Activated B cell treated with CpG ODN at 0.5 μM for 24 hours (primary cell): ENCODE measurements around the gene CYTL1. TPM values are rescaled to one million over a fixed set of nuclear protein-coding genes. Genes with fewer than 3 reads are reported as not detected.

ENCODE experiments used
- ATAC-seq: fragments of 200-7000 bp; cut with Tn5 transposase; one replicate; pipeline ENCODE4 v1.10.0; 2021; ENCODE audit warnings: low read depth, mild to moderate bottlenecking, moderate library complexity
- CTCF ChIA-PET: fragments of 350-600 bp; sonication (Branson Sonifier 250); formaldehyde crosslinking; loops from one replicate; lab custom pipeline; 2021; ENCODE audit warnings: antibody characterized with exemption; lab: Charles Lee
- POLR2A ChIA-PET: fragments of 350-600 bp; sonication (Branson Sonifier 250); formaldehyde crosslinking; loops from one replicate; lab custom pipeline; 2021; ENCODE audit warnings: antibody characterized with exemption; lab: Charles Lee
- DNase-seq: peaks from one replicate; pipeline ENCODE4 v3.0.0; 2022
- H3K27ac Mint-ChIP-seq: one replicate; pipeline ENCODE4 v1.8.0; 2020; ENCODE audit warnings: mixed read lengths
- H3K27me3 Mint-ChIP-seq: one replicate; pipeline ENCODE4 v1.8.0; 2021; ENCODE audit warnings: mixed read lengths
- H3K36me3 Mint-ChIP-seq: one replicate; pipeline ENCODE4 v1.8.0; 2021; ENCODE audit warnings: low read depth, mixed read lengths
- H3K4me1 Mint-ChIP-seq: one replicate; pipeline ENCODE4 v1.8.0; 2021; ENCODE audit warnings: mixed read lengths
- H3K4me3 Mint-ChIP-seq: one replicate; pipeline ENCODE4 v1.8.0; 2020; ENCODE audit warnings: mild to moderate bottlenecking, mixed read lengths
- H3K9me3 Mint-ChIP-seq: one replicate; pipeline ENCODE4 v1.8.0; 2020; ENCODE audit warnings: mixed read lengths
- intact Hi-C: fragments of 100-400 bp; cut with micrococcal nuclease; formaldehyde crosslinking; loops from one replicate; pipeline ENCODE4 v1.15.1; 2024
- total RNA-seq: library from RNA; stranded (reverse); gene quantifications from 2 replicates; pipeline ENCODE4 v1.2.3, GENCODE V29; 2022
- TF ChIP-seq, protein P1 (sequence below): fragments of 200-600 bp; IDR thresholded peaks from one replicate; pipeline ENCODE4 v1.8.0; 2022; ENCODE audit warnings: antibody characterized with exemption, mild to moderate bottlenecking

The CYTL1 gene
- total RNA-seq, 1 donor from 2014 or later, result not detected

DNA sequence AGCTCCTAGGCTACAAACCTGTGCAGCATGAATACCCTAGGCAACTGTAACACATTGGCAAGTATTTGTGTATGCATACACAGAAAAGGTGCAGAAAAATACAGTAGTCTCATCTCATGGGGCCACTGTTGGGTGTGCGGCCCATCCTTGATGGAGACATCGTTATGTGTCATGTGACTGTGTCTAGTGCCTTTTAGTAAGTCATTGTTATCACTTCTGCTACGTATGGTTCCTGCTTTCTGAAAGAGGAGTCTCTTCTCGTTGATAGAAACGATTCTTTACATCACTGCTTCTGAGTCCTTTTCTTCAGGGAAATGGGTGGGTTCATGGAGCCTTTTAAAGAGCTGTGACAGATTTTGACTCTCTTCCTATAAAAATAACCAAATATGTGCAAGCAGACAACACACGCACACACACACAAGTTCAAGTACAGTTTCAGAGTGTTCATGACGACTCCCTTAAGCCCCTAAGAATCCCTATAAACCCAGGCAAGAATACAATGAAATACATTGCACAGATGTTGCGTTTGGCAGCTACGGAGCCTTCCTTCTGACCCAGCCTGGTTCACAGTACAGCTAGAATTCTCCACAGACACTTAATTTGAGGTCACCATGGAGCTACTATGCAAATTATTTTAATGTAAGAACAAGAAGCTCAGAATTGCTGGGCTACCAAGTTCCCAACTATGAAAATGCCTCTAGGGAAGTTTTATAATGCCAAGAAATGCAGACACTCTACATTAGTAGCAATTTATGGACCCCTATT lies 21.8 kb upstream of the CYTL1 start:
- Mint-ChIP-seq H3K27ac (no peak overlapping the region), H3K4me1 (peaks cover 19% of the 10 kb centered on the region), H3K9me3 (peaks cover 1% of the 10 kb centered on the region), H3K4me3 (no peak overlapping the region), H3K36me3 (no peaks in the 10 kb centered on the region), H3K27me3 (peaks cover 19% of the 10 kb centered on the region)
- intact Hi-C loops, result no loop called here
- TF ChIP-seq, protein P1, sequence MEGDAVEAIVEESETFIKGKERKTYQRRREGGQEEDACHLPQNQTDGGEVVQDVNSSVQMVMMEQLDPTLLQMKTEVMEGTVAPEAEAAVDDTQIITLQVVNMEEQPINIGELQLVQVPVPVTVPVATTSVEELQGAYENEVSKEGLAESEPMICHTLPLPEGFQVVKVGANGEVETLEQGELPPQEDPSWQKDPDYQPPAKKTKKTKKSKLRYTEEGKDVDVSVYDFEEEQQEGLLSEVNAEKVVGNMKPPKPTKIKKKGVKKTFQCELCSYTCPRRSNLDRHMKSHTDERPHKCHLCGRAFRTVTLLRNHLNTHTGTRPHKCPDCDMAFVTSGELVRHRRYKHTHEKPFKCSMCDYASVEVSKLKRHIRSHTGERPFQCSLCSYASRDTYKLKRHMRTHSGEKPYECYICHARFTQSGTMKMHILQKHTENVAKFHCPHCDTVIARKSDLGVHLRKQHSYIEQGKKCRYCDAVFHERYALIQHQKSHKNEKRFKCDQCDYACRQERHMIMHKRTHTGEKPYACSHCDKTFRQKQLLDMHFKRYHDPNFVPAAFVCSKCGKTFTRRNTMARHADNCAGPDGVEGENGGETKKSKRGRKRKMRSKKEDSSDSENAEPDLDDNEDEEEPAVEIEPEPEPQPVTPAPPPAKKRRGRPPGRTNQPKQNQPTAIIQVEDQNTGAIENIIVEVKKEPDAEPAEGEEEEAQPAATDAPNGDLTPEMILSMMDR, result no peak
- ATAC-seq, result no peak
- CTCF ChIA-PET, result no interaction called here
- POLR2A ChIA-PET, result no interaction called here
- DNase-seq, result no peak

DNA sequence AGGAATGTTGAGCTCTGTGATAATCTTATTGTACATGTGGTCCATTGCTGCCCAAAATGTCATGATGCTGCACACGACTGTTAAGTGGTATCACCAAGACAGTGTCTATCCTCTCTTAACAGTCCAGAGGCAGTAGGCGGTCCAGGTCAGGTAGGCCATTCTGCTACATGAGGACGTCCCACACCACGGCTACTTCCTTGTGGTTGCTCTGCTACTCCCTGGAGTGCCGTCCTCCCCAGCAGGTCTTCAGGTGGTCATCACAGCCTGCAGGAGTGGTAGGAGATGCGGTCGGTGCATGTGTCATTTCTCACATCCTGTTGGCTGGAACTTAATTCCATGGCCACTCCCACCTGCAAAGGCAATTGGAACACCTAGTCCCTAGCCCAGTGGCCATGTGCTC lies 20.5 kb upstream of the CYTL1 start:
- intact Hi-C loops, result no loop called here
- Mint-ChIP-seq H3K4me1 (peaks cover 9% of the 10 kb centered on the region), H3K4me3 (no peak overlapping the region), H3K9me3 (no peaks in the 10 kb centered on the region), H3K36me3 (no peaks in the 10 kb centered on the region), H3K27me3 (peaks cover 11% of the 10 kb centered on the region), H3K27ac (no peak overlapping the region)
- no peak for ATAC-seq
- POLR2A ChIA-PET, result no interaction called here
- TF ChIP-seq, protein P1, result no peak
- CTCF ChIA-PET, result no interaction called here
- no peak for DNase-seq

DNA sequence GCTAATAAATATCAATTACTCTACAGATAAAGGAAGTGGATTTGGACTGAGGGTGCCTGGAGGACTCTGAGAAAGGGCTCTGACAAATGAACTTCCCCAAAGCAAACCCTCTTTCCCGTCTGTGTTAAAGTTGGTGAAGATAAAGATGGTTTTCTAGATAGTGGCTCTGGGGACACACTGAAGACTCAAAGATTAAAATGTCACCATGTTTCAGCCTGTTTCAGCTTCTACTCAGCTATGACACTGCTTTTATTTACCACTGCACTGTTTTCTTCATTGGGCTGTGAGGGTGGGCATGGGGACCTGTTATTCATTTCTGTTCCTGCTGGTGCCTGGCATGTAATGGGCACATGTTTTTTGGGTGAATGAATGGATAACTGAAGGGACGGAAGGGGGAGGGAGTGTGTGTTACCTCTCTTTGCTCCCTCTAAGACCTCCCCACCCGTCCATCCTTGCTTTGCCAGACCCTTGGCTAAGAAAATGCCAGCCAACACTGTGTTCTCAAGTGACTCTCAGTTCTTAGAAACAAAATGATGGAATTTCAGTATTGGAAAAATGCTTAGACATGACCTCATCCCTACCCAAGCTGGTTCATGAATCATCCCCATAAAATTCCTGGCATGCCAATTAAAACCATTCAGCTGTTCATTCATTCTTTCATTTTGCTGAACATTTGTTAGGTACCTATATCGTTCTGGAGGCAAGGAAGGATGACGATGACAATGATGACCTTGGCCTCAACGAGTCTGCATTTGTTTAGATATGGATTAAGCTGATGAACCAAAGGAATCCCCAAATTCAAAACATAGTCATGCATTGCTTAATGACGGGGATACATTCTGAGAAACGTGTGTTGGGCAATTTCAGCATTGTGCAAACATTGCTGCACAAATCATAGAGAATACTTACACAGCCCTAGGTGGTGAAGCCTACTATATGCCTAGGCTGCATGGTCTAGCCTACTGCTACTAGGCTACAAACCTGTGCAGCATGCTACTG lies 18.6 kb upstream of the CYTL1 start:
- H3K27ac Mint-ChIP-seq, result no peak overlapping the region
- no peaks in the 10 kb centered on the region for H3K36me3 Mint-ChIP-seq
- no peak overlapping the region for H3K4me3 Mint-ChIP-seq
- no peaks in the 10 kb centered on the region for H3K9me3 Mint-ChIP-seq
- peaks cover 13% of the 10 kb centered on the region for H3K4me1 Mint-ChIP-seq
- TF ChIP-seq, protein P1, result no peak
- no peak for ATAC-seq
- intact Hi-C loops, result no loop called here
- H3K27me3 Mint-ChIP-seq, result peaks cover 14% of the 10 kb centered on the region
- DNase-seq, result no peak
- POLR2A ChIA-PET, result no interaction called here
- CTCF ChIA-PET, result no interaction called here

DNA sequence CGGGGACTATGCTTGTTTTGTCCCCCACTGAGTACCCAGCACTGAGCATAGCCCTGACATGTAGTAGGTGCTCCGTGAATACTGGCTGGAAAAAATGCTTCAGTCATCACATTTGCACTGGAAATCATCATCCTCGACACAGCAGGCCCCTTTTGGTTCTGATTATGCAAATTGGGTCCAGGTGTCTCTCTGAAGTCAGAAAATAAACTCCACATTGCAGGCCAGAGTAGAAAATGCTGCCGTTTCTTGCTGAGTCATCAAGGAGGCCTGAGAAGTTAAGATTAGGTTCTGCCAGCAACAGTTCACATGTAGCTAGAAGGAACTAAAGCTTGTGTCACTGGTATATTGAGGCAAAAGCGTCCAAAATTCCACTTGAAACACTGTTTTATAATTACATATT lies 17.0 kb upstream of the CYTL1 start:
- Mint-ChIP-seq H3K4me3 (no peak overlapping the region), H3K4me1 (peaks cover 13% of the 10 kb centered on the region), H3K36me3 (no peaks in the 10 kb centered on the region), H3K9me3 (no peaks in the 10 kb centered on the region), H3K27ac (no peak overlapping the region), H3K27me3 (peaks cover 9% of the 10 kb centered on the region)
- POLR2A ChIA-PET, result no interaction called here
- CTCF ChIA-PET, result no interaction called here
- TF ChIP-seq, protein P1, result no peak
- DNase-seq (no peak), ATAC-seq (no peak)
- intact Hi-C loops, result no loop called here

DNA sequence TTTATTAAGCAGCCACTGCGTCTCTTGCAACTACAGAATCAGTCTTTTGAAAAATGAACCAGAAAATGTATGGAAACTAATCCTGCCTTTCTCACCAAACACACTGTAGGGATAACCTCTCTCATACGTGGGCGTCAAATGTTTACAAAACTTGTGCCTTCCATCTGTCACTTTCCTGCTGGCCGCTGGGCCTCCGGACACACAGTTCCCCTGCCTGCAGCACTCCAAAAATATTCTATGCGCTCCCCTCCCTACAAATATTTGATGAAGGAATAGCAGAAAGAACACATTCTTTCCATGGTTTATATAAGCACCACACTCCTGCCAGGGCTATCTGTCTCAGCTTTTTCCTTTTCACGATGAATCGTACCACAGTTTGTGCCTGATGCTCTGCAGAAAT lies 14.9 kb upstream of the CYTL1 start:
- no peak for ATAC-seq
- H3K36me3 Mint-ChIP-seq, result no peaks in the 10 kb centered on the region
- intact Hi-C loops, result no loop called here
- CTCF ChIA-PET, result no interaction called here
- H3K27me3 Mint-ChIP-seq, result peaks cover 5% of the 10 kb centered on the region
- no peak overlapping the region for H3K27ac Mint-ChIP-seq
- H3K9me3 Mint-ChIP-seq, result no peaks in the 10 kb centered on the region
- no peak overlapping the region for H3K4me3 Mint-ChIP-seq
- POLR2A ChIA-PET, result no interaction called here
- H3K4me1 Mint-ChIP-seq, result peaks cover 13% of the 10 kb centered on the region
- TF ChIP-seq, protein P1, result no peak
- no peak for DNase-seq
